ENCODE data around the gene PLA2G12B.
A peak's percentile ranks its signal among the peaks of the same experiment; 100 is the strongest.
"Not testable (repeated sequence)": the region's sequence is repeated elsewhere in the genome, so short reads cannot be mapped to it uniquely, and the experiment has no call there.

The PLA2G12B gene

DNA sequence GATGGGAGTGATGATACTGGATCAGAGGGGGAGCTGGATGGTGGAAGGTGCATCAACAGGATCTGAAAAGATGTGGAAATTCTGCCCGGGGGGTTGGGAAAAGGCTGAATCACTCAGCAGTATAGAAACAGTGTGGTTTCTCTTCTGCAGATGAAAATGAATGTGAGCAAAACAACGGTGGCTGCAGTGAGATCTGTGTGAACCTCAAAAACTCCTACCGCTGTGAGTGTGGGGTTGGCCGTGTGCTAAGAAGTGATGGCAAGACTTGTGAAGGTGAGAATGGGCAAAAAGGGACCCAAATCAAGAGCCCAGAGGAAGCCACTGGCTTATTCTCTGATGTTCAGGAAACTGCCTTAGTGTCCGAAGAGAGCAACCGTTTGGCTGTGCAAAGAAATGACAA, 48.2 kb downstream of the PLA2G12B start:
- TF ChIP-seq, protein P1, sequence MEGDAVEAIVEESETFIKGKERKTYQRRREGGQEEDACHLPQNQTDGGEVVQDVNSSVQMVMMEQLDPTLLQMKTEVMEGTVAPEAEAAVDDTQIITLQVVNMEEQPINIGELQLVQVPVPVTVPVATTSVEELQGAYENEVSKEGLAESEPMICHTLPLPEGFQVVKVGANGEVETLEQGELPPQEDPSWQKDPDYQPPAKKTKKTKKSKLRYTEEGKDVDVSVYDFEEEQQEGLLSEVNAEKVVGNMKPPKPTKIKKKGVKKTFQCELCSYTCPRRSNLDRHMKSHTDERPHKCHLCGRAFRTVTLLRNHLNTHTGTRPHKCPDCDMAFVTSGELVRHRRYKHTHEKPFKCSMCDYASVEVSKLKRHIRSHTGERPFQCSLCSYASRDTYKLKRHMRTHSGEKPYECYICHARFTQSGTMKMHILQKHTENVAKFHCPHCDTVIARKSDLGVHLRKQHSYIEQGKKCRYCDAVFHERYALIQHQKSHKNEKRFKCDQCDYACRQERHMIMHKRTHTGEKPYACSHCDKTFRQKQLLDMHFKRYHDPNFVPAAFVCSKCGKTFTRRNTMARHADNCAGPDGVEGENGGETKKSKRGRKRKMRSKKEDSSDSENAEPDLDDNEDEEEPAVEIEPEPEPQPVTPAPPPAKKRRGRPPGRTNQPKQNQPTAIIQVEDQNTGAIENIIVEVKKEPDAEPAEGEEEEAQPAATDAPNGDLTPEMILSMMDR (IDR thresholded peaks at IDR 0.05; ENCODE audit: low read depth, low read length, missing control alignments), result no peak
- no peak for DNase-seq (ENCODE audit: low read depth)
- no peak overlapping the region for H3K4me3 ChIP-seq (ENCODE audit: low read depth, low read length)

DNA sequence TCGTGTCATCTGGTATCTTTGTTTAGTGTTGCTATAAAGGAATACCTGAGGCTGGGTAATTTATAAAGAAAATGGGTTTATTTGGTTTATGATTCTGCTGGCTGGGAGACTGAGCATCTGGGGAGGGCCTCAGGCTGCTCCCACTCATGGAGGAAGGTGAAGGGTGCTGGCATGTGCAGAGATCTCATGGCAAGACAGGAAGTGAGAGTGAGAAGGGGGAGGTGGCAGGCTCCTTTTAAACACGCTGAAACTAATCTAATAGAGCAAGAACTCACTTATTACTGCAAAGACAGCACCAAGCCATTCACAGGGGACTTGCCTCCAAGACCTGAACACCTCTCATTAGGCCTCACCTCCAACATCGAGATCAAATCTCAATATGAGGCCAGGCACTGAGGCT, 49.8 kb downstream of the PLA2G12B start:
- DNase-seq (ENCODE audit: low read depth), result peak; percentile 12
- TF ChIP-seq, protein P1 (IDR thresholded peaks at IDR 0.05; ENCODE audit: low read depth, low read length, missing control alignments), result no peak
- no peak overlapping the region for H3K4me3 ChIP-seq (ENCODE audit: low read depth, low read length)

DNA sequence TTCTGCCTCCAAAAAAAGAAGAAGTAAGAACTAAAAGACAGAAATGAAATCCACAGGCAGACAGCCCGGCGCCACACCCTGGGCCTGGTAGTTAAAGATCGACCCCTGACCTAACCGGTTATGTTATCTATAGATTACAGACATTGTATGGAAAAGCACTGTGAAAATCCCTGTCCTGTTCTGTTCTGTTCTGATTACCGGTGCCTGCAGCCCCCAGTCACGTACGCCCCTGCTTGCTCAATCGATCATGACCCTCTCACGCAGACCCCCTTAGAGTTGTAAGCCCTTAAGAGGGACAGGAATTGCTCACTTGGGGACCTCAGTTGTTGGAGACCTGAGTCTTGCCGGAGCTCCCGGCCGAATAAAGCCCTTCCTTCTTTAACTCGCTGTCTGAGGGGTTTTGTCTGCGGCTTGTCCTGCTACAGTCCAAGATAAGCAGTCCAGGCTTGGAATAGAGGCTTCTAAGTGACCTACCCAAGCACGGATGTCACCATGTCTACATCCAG, 50.6 kb downstream of the PLA2G12B start:
- not testable (repeated sequence) for H3K4me3 ChIP-seq (ENCODE audit: low read depth, low read length)

DNA sequence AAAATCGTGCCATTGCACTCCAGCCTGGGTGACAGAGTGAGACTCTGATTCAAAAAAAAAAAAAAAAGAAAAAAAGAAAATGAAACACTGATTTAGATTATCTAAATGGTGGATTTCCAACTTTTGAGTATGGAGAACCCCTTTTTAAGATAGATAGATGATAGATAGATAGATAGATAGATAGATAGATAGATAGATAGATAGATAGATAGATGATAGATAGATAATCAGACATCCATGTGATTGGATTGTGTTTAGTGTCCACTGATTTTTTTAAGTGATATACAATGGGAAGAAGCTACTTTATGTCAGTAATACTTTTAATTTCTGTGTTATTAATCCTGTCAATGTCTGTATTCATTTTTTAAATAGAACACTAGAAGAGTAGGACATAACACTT, 55.1 kb downstream of the PLA2G12B start:
- DNase-seq (ENCODE audit: low read depth), result no peak
- no peak overlapping the region for H3K4me3 ChIP-seq (ENCODE audit: low read depth, low read length)
- TF ChIP-seq, protein P1 (IDR thresholded peaks at IDR 0.05; ENCODE audit: low read depth, low read length, missing control alignments), result no peak

More for the DNA sequence above, 50.6 kb downstream of the PLA2G12B start:
- not testable (repeated sequence) for DNase-seq (ENCODE audit: low read depth)

DNA sequence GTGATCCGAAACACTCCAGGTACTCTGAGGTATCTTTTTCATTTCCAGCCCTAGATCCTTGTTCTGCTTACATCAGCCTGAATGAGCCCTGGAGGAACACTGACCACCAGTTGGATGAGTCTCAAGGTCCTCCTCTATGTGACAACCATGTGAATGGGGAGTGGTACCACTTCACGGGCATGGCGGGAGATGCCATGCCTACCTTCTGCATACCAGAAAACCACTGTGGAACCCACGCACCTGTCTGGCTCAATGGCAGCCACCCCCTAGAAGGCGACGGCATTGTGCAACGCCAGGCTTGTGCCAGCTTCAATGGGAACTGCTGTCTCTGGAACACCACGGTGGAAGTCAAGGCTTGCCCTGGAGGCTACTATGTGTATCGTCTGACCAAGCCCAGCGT, 56.0 kb downstream of the PLA2G12B start:
- H3K4me3 ChIP-seq (ENCODE audit: low read depth, low read length), result no peak overlapping the region
- no peak for DNase-seq (ENCODE audit: low read depth)
- TF ChIP-seq, protein P1 (IDR thresholded peaks at IDR 0.05; ENCODE audit: low read depth, low read length, missing control alignments), result no peak

DNA sequence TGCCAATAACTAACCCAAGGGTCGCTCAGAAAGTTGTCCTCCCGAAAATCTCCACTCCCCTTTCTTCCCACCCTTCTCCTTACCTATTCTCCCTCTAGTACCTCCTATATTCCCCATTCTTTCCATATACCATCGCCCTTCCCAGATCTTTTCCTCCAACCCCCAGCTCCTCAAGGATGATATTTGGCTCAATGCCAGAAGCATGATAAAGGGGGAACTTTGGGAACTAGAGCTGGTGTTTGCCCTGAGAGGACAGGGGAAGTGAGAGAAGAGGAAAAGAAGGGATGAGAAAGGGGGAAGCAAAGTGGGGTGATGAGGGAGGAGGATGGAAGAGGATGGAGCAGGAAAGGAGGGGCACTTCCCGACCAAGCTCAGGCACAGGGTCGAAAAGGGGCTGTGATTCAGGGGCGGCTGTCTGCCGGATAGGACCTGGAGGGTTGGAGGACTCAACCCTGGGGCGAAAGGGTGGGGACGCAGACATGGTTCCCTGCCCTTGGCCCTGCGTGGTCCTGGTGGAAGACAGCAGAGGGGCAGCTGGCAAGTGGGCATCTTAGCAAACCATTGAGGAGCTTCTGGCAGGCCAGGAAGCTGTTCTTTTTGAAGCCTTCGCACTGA, 59.3 kb downstream of the PLA2G12B start:
- no peak overlapping the region for H3K4me3 ChIP-seq (ENCODE audit: low read depth, low read length)
- no peak for DNase-seq (ENCODE audit: low read depth)
- TF ChIP-seq, protein P1 (IDR thresholded peaks at IDR 0.05; ENCODE audit: low read depth, low read length, missing control alignments), result no peak

DNA sequence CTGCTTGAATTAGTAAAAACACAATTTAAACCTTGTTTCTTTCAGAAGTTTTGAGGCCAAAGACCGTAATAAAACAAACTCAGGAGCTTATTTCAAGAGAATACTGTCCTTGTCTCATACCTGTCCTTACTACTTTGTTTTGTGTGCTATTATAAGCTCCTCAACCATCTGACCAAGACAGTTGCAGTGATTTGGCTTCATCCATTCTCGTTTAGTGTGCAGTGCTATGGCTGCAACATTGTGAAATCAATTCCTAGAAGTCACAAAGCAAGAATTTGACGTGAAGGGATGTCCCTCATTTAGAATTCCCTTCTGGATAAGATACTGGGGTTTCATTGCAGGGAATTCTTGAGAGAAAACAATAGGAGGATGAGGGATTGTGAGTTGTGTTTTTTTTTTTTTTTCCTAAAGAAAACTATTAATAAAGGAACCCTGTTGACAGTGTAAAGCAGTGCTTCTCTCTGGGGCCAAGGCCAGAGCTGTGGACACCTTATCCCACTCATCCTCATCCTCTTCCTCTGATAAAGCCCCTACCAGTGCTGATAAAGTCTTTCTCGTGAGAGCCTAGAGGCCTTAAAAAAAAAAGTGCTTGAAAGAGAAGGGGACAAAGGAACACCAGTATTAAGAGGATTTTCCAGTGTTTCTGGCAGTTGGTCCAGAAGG, 61.3 kb downstream of the PLA2G12B start, which contains the start of gene OIT3:
TSS of gene OIT3 (plus strand) at position 604 of the 663 bp plus-strand sequence. CDS start 60 bp downstream, outside the sequence.
- no peak for DNase-seq (ENCODE audit: low read depth)
- H3K4me3 ChIP-seq (ENCODE audit: low read depth, low read length), result no peak within 1 kb of the TSS
- TF ChIP-seq, protein P1 (IDR thresholded peaks at IDR 0.05; ENCODE audit: low read depth, low read length, missing control alignments), result no peak
